Left hindlimb (tissue), 1 donor: ENCODE results near the gene PRKAR2A.
"Not testable (repeated sequence)": the region's sequence is repeated elsewhere in the genome, so short reads cannot be mapped to it uniquely, and the experiment has no call there.

Source experiments
- DNase-seq: peaks from one replicate; pipeline ENCODE4 v3.0.0-alpha.2; 2018

PRKAR2A gene

DNA sequence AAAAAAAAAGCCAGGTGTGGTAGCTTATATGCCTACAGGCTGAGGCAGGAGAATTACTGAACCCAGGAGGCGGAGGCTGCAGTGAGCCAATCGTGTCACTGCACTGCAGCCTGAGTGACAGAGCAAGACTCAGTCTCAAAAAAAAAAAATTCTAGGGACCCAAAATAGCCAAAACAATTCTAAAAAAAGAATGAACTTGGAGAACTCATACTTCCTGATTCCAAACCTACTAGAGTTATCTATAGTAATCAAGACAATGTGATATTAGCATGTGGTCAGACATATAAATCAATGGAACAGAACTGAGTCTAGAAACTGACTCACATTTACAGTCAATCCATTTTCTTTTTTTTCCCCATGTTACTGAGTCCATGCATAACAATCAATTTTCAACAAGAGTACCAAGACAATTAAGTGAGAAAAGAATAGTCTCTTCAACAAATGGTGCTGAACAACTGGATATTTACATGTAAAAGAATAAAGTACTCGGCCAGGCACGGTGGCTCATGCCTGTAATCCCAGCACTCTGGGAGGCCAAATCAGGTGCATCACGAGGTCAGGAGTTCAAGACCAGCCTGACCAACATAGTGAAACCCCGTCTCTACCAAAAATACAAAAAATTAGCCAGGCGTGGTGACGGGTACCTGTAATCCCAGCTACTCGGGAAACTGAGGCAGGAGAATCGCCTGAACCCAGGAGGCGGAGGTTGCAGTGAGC is 11.9 kb downstream of the PRKAR2A start:
- no peak for DNase-seq

GRCh38 chr3:48832684-48833083 is 15.0 kb downstream of the PRKAR2A start:
- DNase-seq, result no peak

- DNase-seq, result no peak
Measured at GRCh38 chr3:48830715-48831114, 17.0 kb downstream of the PRKAR2A start.

DNA sequence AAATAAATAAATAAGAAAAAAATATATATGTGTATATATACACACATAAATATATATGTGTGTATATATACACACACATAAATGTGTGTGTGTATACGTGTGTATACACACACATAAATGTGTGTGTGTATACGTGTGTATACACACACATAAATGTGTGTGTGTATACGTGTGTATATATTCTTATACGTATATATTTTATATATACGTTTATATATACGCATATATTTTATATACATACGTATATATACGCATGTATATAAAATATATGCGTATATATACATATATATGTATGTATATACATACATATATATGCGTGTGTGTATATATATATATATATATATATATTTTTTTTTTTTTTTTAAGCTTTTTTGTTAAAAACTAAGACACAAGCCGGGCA is 18.1 kb downstream of the PRKAR2A start:
- DNase-seq, result not testable (repeated sequence)

DNA sequence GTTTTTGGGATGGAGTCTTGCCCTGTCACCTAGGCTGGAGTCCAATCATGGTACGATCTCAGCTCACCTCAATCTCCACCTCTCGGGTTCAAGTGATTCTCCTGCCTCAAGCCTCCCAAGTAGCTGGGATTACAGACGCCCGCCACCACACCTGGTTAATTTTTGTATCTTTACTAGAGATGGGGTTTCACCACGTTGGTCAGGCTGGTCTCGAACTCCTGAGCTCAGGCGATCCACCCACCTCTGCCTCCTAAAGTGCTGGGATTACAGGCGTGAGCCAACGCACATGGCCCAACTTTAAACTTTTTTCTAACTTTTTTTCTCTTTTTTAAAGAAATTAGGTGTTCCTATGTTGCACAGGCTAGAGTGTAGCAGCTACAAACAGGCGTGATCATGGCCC is 19.8 kb downstream of the PRKAR2A start:
- not testable (repeated sequence) for DNase-seq

GRCh38 chr3:48826451-48826850 is 21.2 kb downstream of the PRKAR2A start:
- DNase-seq, result no peak

DNA sequence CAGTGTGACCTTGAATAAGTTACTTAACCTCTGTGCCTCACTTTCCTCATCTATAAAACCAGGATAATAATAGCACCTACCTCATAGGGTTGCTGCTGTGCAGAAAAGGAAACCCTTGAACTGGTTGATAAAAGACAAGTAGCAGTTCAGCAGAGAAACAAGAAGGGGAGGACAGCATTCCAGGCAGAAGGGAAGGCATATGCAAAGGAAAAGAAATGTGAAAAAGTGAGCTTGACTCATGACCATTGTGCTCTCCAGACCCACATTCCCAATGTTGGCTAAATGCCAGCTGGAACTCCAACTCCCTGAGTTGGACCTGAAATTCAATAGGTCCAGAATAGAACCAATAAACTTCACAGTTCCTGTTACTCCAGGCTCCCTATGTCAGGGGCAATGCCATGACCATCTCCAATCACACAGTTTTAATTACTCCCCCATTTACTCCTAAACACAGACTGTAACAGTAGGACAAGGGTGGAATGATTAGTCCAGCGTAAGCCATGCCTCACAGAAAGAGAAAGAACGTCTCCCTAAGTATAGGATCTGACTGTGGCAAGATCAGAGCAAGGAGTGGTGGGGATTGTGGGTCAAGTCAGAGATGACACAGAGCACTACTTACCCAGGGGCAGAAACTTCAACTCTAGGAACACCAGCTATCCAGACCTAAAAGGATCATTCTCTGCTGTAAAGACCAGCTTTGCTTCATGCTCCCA is 26.9 kb downstream of the PRKAR2A start:
- no peak for DNase-seq

GRCh38 chr3:48819234-48820221 is 28.1 kb downstream of the PRKAR2A start:
- DNase-seq, result no peak

DNA sequence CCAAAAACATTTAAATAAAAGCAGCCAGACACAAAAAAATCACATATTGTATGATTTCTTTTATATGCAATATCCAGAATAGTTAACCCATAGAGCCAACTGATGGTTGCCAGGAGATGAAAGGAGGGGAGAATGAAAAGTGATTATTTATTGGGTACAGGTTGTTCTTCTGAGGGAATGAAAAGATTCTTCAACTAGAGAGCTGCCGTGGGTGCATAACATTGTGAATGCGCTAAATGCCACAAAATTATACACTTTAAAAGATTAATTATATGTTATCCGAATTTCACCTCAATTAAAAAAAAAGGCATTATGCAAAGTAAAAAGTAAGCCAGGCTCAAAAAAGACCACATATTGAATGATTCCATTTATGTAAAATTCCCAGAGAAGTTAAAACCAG is 36.1 kb downstream of the PRKAR2A start:
- no peak for DNase-seq

GRCh38 chr3:48804930-48805329 is 42.7 kb downstream of the PRKAR2A start:
- no peak for DNase-seq

GRCh38 chr3:48800831-48801230 is 46.8 kb downstream of the PRKAR2A start:
- not testable (repeated sequence) for DNase-seq

DNA sequence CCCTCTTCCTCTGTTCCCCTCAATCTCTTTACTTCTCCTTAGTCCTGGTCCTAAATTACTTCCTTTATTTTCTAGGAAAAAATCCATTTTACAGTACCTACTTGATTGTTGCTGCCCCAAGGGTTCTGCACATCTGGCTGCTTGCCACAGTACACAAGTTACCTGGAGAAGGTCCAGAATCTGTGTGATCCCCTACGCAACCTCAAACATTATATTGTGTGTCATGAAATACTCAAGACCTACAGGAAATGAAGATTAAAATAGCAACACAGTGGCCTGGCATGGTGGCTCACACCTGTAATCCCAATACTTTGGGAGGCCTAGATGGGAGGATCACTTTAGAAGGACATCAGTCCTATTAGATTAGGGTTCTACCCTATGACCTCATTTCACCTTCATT is 48.7 kb downstream of the PRKAR2A start:
- no peak for DNase-seq

DNA sequence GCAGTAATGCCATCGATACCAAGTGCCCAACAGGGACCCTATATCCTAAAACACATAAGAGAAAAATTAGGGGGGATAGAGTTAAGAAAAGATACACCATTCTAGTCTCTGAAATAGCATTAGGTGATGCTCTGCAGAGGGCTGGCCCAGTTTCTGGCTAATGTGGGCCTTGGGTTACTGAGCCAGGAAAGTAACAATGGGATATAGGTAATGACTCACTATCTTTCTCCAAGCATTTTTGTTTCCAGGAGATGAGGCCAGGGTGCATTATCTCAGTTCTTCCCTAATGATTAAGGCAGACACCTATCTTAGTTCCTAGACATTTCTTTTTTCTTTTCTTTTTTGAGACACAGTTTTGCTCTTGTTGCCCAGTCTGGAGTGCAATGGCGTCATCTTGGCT is 50.0 kb downstream of the PRKAR2A start:
- DNase-seq, result no peak

DNA sequence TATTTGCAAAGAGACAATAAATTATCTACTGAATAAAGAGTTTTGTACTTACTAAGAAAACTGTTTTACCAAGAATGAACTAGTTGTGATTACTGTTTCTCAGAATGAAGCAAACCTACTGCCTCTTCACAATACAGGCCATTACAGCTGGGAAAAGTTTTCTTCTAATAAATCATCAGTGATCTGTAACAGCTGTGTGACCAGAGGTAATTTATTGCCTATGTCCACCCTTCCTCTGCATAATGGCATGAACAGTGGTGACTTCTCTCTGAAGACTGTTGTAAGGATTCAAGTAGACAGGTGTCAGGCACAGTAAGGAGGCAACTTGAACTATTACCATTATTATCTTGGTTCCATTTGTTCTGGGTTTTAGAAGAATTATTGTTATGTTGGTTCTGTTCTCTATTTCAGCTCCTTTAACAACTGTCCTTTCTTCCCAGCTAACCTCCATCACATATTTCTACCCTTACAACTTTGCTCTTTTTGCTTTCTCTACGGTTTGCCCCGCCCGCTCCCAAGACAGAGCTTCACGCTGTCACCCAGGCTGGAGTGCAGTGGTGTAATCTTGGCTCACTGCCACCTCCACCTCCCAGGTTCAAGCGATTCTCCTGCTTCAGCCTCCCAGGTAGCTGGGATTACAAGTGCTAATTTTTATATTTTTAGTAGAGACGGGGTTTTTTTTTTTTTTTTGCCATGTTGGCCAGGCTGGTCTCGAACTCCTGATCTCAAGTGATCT is 51.5 kb downstream of the PRKAR2A start:
- DNase-seq, result no peak

- DNase-seq, result not testable (repeated sequence)
Measured at GRCh38 chr3:48793484-48793883, 54.2 kb downstream of the PRKAR2A start.

DNA sequence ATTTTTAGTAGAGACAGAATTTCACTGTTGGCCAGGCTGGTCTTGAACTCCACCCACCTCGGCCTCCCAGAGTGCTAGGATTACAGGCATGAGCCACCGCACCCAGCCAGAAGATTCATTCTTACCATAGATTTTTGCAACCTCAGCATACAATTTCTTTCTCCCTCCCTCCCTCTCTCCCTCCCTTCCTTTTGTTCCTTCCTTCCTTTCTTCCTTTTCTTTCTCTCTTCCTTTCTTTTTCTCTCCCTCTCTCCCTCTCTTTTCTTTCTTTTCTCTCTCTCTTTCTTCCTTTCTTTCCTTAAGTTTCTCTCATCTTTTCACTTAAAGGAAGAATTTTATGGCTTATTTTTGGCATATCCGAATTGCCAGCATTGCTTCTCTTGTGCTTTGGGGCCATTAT is 58.0 kb downstream of the PRKAR2A start:
- no peak for DNase-seq

- DNase-seq, result no peak
Measured at GRCh38 chr3:48788544-48789162, 59.0 kb downstream of the PRKAR2A start.

GRCh38 chr3:48784426-48785120 is 63.1 kb downstream of the PRKAR2A start:
- DNase-seq, result no peak

- no peak for DNase-seq
Measured at GRCh38 chr3:48783304-48783703, 64.4 kb downstream of the PRKAR2A start.

- DNase-seq, result no peak
Measured at GRCh38 chr3:48782046-48782445, 65.6 kb downstream of the PRKAR2A start.

GRCh38 chr3:48778565-48778964 is 69.1 kb downstream of the PRKAR2A start:
- DNase-seq, result not testable (repeated sequence)
